ENCODE measurements around the gene IFNA5. TPM values are rescaled to one million over a fixed set of nuclear protein-coding genes. Genes with fewer than 3 reads are reported as not detected.

Gene IFNA5
- total RNA-seq, 4 donors from 2014 or later: not detected

DNA sequence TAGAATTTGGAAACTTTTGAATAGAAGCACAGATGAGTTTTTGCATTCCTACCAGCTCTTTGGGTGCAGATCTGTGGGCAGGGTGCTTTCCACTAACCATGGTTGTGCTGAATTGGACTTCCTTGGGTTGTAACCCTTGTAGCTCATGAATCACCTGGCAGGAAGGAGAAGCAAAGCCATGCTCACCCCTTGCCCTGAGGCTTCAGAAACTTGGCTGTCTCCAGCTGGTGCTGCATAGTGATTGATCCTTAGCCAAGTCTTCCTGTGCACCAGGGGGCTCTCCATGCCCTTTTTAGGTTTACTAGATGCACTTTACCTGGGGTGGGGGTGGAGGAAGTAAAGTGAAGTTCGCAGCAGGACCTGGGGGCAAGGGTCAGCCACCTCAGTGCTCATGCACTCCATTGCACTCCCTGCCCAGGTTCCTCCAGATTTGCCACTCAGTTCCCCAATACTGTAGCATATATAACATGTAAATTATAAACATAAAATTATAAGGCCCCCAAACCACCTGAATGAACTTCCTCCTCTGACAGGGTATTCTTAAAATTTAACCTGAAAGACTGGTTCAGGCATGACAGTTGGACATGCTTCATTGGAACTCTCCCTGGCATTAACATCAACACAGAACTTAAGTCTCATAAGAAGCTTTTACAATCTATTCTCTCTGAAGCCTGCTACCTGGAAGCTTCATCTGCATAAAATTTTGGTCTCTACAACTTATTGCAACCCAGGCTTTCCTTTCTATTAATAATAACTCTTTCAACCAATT is 39.5 kb downstream of the IFNA5 start:
- TF ChIP-seq POLR2A (IDR thresholded peaks at IDR 0.05): no peak
- TF ChIP-seq, protein P1, sequence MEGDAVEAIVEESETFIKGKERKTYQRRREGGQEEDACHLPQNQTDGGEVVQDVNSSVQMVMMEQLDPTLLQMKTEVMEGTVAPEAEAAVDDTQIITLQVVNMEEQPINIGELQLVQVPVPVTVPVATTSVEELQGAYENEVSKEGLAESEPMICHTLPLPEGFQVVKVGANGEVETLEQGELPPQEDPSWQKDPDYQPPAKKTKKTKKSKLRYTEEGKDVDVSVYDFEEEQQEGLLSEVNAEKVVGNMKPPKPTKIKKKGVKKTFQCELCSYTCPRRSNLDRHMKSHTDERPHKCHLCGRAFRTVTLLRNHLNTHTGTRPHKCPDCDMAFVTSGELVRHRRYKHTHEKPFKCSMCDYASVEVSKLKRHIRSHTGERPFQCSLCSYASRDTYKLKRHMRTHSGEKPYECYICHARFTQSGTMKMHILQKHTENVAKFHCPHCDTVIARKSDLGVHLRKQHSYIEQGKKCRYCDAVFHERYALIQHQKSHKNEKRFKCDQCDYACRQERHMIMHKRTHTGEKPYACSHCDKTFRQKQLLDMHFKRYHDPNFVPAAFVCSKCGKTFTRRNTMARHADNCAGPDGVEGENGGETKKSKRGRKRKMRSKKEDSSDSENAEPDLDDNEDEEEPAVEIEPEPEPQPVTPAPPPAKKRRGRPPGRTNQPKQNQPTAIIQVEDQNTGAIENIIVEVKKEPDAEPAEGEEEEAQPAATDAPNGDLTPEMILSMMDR (IDR thresholded peaks at IDR 0.05): no peak
- peak; percentile 5 for DNase-seq
- intact Hi-C loops (cut with DNase I): no loop called here
- Histone ChIP-seq H3K36me3 (no peaks in the 10 kb centered on the region), H3K4me1 (peaks cover 16 to 18% of the 10 kb centered on the region in 2 donors), H3K27ac (no peak overlapping the region), H3K27me3 (no peaks in the 10 kb centered on the region), H3K9me3 (no peaks in the 10 kb centered on the region), H3K4me3 (replicated peaks in 1 of 3) (no peak overlapping the region)
- 27 to 54% methylated on average over 1 of the region's 1 CpG for WGBS, 2 donors

DNA sequence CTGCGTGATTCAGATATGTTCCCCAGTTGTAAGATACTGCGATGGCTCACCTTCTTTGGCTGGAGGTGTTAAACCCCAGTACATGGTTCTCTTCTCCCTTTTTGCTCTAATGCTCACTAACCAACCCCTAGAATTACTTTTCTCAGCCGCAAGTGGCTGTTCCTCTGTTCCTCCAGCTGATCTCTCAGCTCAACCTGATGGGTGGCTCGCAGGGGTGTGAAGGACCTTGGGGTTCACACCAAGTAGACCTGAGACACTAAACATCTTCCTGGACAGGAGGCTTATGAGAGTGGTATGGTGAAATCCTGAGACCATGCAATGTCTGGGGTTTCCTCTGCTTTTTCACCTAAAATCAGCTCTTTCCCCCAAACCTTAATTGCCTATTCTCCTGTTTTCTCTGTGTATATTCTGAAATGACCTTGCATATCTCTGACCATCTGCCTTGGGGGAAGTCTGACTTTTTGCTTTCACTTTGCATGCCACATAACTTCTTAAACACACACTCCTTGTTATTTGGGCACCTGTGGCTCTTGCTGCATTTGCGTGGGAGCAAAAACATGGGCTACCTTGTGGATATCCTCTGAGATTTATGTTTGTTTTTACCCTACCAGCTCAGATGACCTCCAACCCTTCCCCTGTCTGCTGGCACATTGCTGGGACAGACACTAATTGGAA is 49.4 kb downstream of the IFNA5 start:
- H3K9me3 ChIP-seq: no peaks in the 10 kb centered on the region
- no peak for DNase-seq
- H3K27me3 ChIP-seq: no peaks in the 10 kb centered on the region
- TF ChIP-seq, protein P1 (IDR thresholded peaks at IDR 0.05): no peak
- no peak for TF ChIP-seq POLR2A (IDR thresholded peaks at IDR 0.05)
- intact Hi-C loops (cut with DNase I): loop anchor here (10.0 kb wide), 2 partner anchors 59 to 139 kb away; no protein-coding TSS in a partner anchor
- WGBS, 2 donors: 73 to 94% methylated on average over 5 of the region's 5 CpGs
- no peaks in the 10 kb centered on the region for H3K4me1 ChIP-seq
- H3K36me3 ChIP-seq: no peaks in the 10 kb centered on the region
- H3K4me3 ChIP-seq (replicated peaks in 1 of 3): no peak overlapping the region
- H3K27ac ChIP-seq: no peak overlapping the region

Other genes with a start within 250 kb of the IFNA5 start
- not detected for gene IFNB1, start 227.4 kb downstream of the IFNA5 start, total RNA-seq
- not detected for gene IFNW1, start 163.5 kb downstream of the IFNA5 start, total RNA-seq
- not detected for gene IFNA21, start 138.7 kb downstream of the IFNA5 start, total RNA-seq
- gene IFNA4, start 117.7 kb downstream of the IFNA5 start, total RNA-seq: not detected
- not detected for gene IFNA7, start 103.1 kb downstream of the IFNA5 start, total RNA-seq
- not detected for gene IFNA10, start 98.2 kb downstream of the IFNA5 start, total RNA-seq
- not detected for gene IFNA16, start 88.0 kb downstream of the IFNA5 start, total RNA-seq
- not detected for gene IFNA17, start 77.1 kb downstream of the IFNA5 start, total RNA-seq
- not detected for gene IFNA14, start 65.3 kb downstream of the IFNA5 start, total RNA-seq
- gene KLHL9, start 30.1 kb upstream of the IFNA5 start, total RNA-seq: 10 to 100 TPM; 28.4 to 31.0 (median 30.9) TPM
- gene IFNA6, start 45.6 kb upstream of the IFNA5 start, total RNA-seq: not detected
- gene IFNA13, start 62.7 kb upstream of the IFNA5 start, total RNA-seq: not detected
- gene IFNA2, start 80.1 kb upstream of the IFNA5 start, total RNA-seq: not detected
- gene IFNA8, start 103.8 kb upstream of the IFNA5 start, total RNA-seq: not detected
- not detected for gene IFNA1, start 135.1 kb upstream of the IFNA5 start, total RNA-seq
- 1 to 10 TPM in 3 of 4 donors, under 1 TPM in 1; 0.67 to 2.1 (median 1.3) TPM for gene IFNE, start 177.0 kb upstream of the IFNA5 start, total RNA-seq